Measurements from ENCODE around the gene B4GAT1. TPM values are rescaled to one million over a fixed set of nuclear protein-coding genes. Genes with fewer than 3 reads are reported as not detected.

The B4GAT1 gene
- polyA plus RNA-seq, 2 of the 4 experiments (the other 2 are of a cell fraction) = 11.0 to 18.0 TPM

GRCh38 chr11:66367561-66368312 lies 20.3 kb upstream of the B4GAT1 start:
- POLR2A ChIA-PET = no interaction called here
- TF ChIP-seq MYC (IDR thresholded peaks at IDR 0.05; ENCODE audit: borderline replicate concordance, low read length) (no peak), NFE2L2 (conservative IDR thresholded peaks at IDR 0.05; ENCODE audit: low read length) (no peak), GATA3 (IDR thresholded peaks at IDR 0.05; ENCODE audit: borderline replicate concordance) (no peak), RFX5 (IDR thresholded peaks at IDR 0.05) (no peak), E2F6 (IDR thresholded peaks at IDR 0.05; ENCODE audit: borderline replicate concordance, low read depth) (no peak), HOXA7 (CRISPR knock-in tag; IDR thresholded peaks at IDR 0.05) (no peak), ESRRA (IDR thresholded peaks at IDR 0.05; ENCODE audit: borderline replicate concordance, low read length) (no peak), HEYL (CRISPR knock-in tag; IDR thresholded peaks at IDR 0.05) (no peak), TFCP2L1 (CRISPR knock-in tag; IDR thresholded peaks at IDR 0.05) (no peak), CHD2 (IDR thresholded peaks at IDR 0.05; ENCODE audit: low read length, partially characterized antibody) (no peak), POLR2A (IDR thresholded peaks at IDR 0.05; ENCODE audit: low read length) (no peak), HOXB5 (CRISPR knock-in tag; IDR thresholded peaks at IDR 0.05) (no peak), PBX3 (IDR thresholded peaks at IDR 0.05) (no peak), BCL3 (IDR thresholded peaks at IDR 0.05) (no peak), RNF2 (IDR thresholded peaks at IDR 0.05; ENCODE audit: borderline replicate concordance, low read depth) (no peak), EHF (CRISPR knock-in tag; IDR thresholded peaks at IDR 0.05) (no peak), KDM5A (IDR thresholded peaks at IDR 0.05) (no peak), CBX8 (IDR thresholded peaks at IDR 0.05) (no peak), HMGXB4 (CRISPR knock-in tag; IDR thresholded peaks at IDR 0.05; ENCODE audit: borderline replicate concordance) (no peak)
- Histone ChIP-seq H3K4me2 (no peak overlapping the region), H3K4me1 (peaks cover 13% of the 10 kb centered on the region; the same call in 1 of the 3 replicates), H3K27ac (no peak overlapping the region), H3K4me3 (no peak overlapping the region), H3K9me3 (no peaks in the 10 kb centered on the region)
- DNase-seq (ENCODE audit: low read depth in 1 of 2, low spot score in 1 of 2) = no peak
- CTCF ChIA-PET = interaction anchor here (0.6 to 5.4 kb wide), 7 partner anchors 14 to 40 kb away, joined by 3 to 31 read pairs (median 9); no protein-coding TSS in a partner anchor
- WGBS (ENCODE audit: missing lambda C conversion rate) = 97% methylated on average over 14 of the region's 15 CpGs
- no peak for ATAC-seq
- FAIRE-seq = no peak

GRCh38 chr11:66366844-66367477 lies 19.5 kb upstream of the B4GAT1 start:
- Histone ChIP-seq H3K27ac (no peak overlapping the region), H3K4me1 (0 out of 3 replicates have a peak, but pooled peaks cover 8% of the 10 kb centered on the region), H3K4me2 (no peak overlapping the region), H3K9me3 (no peaks in the 10 kb centered on the region), H3K4me3 (no peak overlapping the region)
- POLR2A ChIA-PET = no interaction called here
- CTCF ChIA-PET = interaction anchor here (1.0 to 1.7 kb wide), 6 partner anchors 10 to 72 kb away, joined by 3 to 22 read pairs (median 4); partner anchors contain the start of gene MRPL11
- no peak for FAIRE-seq
- DNase-seq (ENCODE audit: low read depth in 1 of 2, low spot score in 1 of 2) = no peak
- ATAC-seq = no peak
- WGBS (ENCODE audit: missing lambda C conversion rate) = 84% methylated on average over 8 of the region's 8 CpGs
- TF ChIP-seq E2F6 (IDR thresholded peaks at IDR 0.05; ENCODE audit: borderline replicate concordance, low read depth) (no peak), ATOH8 (CRISPR knock-in tag; IDR thresholded peaks at IDR 0.05; ENCODE audit: low read depth) (no peak), TFCP2L1 (CRISPR knock-in tag; IDR thresholded peaks at IDR 0.05) (no peak), CBX2 (IDR thresholded peaks at IDR 0.05; ENCODE audit: borderline replicate concordance, low read depth) (no peak), RARB (CRISPR knock-in tag; IDR thresholded peaks at IDR 0.05) (no peak), HOXB13 (CRISPR knock-in tag; IDR thresholded peaks at IDR 0.05; ENCODE audit: low read depth) (no peak), POLR2A (IDR thresholded peaks at IDR 0.05; ENCODE audit: low read length) (no peak), MAZ (IDR thresholded peaks at IDR 0.05; ENCODE audit: borderline replicate concordance, low read depth, low read length) (no peak), HES2 (IDR thresholded peaks at IDR 0.05) (no peak), CTCF (IDR thresholded peaks at IDR 0.05) (no peak), MAFK (IDR thresholded peaks at IDR 0.05; ENCODE audit: partially characterized antibody) (no peak)
